ENCODE results near the gene PTPRN2. TPM values are rescaled to one million over a fixed set of nuclear protein-coding genes. Genes with fewer than 3 reads are reported as not detected.

Gene PTPRN2
- total and polyA plus RNA-seq, 8 donors: 4.9 to 136 (median 46.8) TPM

- Histone ChIP-seq H3K27ac (no peak overlapping the region), H3K36me3 (no peaks in the 10 kb centered on the region), H3K27me3 (no peaks in the 10 kb centered on the region), H3K4me1 (peaks cover 5 to 20% (median 12%) of the 10 kb centered on the region in 4 donors), H3K4me3 (no peak overlapping the region), H3K9me3 (no peaks in the 10 kb centered on the region)
- intact Hi-C loops (cut with DNase I; ENCODE audit: low total_unique reads): no loop called here
- peak in 1 of 2 donors; percentile 13 for DNase-seq
- no peak for TF ChIP-seq EP300 (IDR thresholded peaks at IDR 0.05)
- TF ChIP-seq CTCF (IDR thresholded peaks at IDR 0.05): no peak
- no peak for TF ChIP-seq POLR2AphosphoS5 (IDR thresholded peaks at IDR 0.05)
- no peak for TF ChIP-seq POLR2A (IDR thresholded peaks at IDR 0.05)
- WGBS, 5 donors: 88 to 97% (median 89%) methylated on average over 6 to 7 of the region's 7 CpGs
These were observed 563.8 kb downstream of the PTPRN2 start for GRCh38 chr7:158023681-158024350.

DNA sequence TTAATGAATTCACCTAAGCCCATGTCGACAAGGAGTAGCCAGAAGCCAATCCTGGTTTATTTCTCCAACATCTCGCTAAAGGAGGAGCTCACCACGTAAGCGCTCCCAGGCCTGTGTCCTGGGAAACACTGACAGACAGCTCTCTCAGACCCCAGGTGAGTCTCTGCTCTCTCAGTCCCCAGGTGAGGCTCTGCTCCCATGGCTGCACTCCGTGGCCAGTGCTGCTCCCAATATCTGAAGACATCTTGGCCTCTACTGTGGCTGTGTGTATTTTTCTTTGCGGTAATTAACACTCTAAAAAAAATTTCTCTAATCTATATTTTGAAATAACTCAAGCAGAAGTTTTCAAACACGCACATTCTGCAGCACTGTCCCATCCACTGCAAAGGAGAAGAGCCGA, 564.5 kb downstream of the PTPRN2 start:
- Histone ChIP-seq H3K4me1 (peaks cover 2 to 14% (median 8%) of the 10 kb centered on the region in 4 donors), H3K27ac (no peak overlapping the region), H3K27me3 (no peaks in the 10 kb centered on the region), H3K9me3 (no peaks in the 10 kb centered on the region), H3K4me3 (no peak overlapping the region), H3K36me3 (no peaks in the 10 kb centered on the region)
- 74 to 87% (median 80%) methylated on average over 8 of the region's 8 CpGs for WGBS, 5 donors
- DNase-seq: peak in 1 of 2 donors; percentile 11
- no peak for TF ChIP-seq POLR2A (IDR thresholded peaks at IDR 0.05)
- no peak for TF ChIP-seq EP300 (IDR thresholded peaks at IDR 0.05)
- TF ChIP-seq POLR2AphosphoS5 (IDR thresholded peaks at IDR 0.05): no peak
- no peak for TF ChIP-seq CTCF (IDR thresholded peaks at IDR 0.05)
- intact Hi-C loops (cut with DNase I; ENCODE audit: low total_unique reads): no loop called here

GRCh38 chr7:158022601-158023000, 565.0 kb downstream of the PTPRN2 start:
- H3K9me3 ChIP-seq: no peaks in the 10 kb centered on the region
- H3K27me3 ChIP-seq: no peaks in the 10 kb centered on the region
- TF ChIP-seq EP300 (IDR thresholded peaks at IDR 0.05): no peak
- no peak for TF ChIP-seq POLR2A (IDR thresholded peaks at IDR 0.05)
- no peak for TF ChIP-seq POLR2AphosphoS5 (IDR thresholded peaks at IDR 0.05)
- TF ChIP-seq CTCF (IDR thresholded peaks at IDR 0.05): no peak
- H3K4me3 ChIP-seq: no peak overlapping the region
- whole genome bisulfite sequencing, 5 donors: 90 to 98% (median 96%) methylated on average over 7 to 9 of the region's 9 CpGs
- no peak overlapping the region for H3K27ac ChIP-seq
- no peaks in the 10 kb centered on the region for H3K36me3 ChIP-seq
- H3K4me1 ChIP-seq: peaks cover 0 to 10% (median 5%) of the 10 kb centered on the region in 4 donors
- peak in 1 of 2 donors; percentile 11 for DNase-seq
- intact Hi-C loops (cut with DNase I; ENCODE audit: low total_unique reads): no loop called here

DNA sequence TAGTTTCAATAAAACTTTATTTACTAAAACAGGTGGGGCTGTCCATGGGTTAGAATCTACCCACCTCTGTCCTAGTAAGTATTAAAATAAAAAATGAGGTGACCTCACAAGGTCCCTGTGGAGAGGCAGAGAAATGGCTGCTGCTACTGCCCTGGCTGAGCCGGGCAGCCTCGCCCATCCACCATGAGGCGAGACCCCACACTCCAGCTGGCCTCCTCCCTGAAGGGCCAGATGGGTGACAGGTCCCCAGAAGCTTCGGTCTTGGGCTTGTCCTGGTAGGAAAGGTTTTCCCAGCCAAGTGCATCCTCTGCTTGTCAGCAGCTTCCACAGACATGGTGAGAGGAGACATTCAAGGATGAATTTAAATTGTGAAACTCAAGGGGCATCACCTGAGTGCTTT, 565.8 kb downstream of the PTPRN2 start:
- WGBS, 5 donors: 95 to 98% (median 95%) methylated on average over 4 of the region's 4 CpGs
- intact Hi-C loops (cut with DNase I; ENCODE audit: low total_unique reads): no loop called here
- peak in 1 of 2 donors; percentile 15 for DNase-seq

More for the DNA sequence above, 565.8 kb downstream of the PTPRN2 start:
- Histone ChIP-seq H3K27ac (peak overlapping the region in 1 of 5 donors; percentile 47), H3K9me3 (no peaks in the 10 kb centered on the region), H3K36me3 (no peaks in the 10 kb centered on the region), H3K27me3 (no peaks in the 10 kb centered on the region), H3K4me3 (no peak overlapping the region), H3K4me1 (peaks cover 0 to 15% (median 10%) of the 10 kb centered on the region in 4 donors)
- no peak for TF ChIP-seq POLR2A (IDR thresholded peaks at IDR 0.05)
- TF ChIP-seq CTCF (IDR thresholded peaks at IDR 0.05): no peak
- no peak for TF ChIP-seq EP300 (IDR thresholded peaks at IDR 0.05)
- no peak for TF ChIP-seq POLR2AphosphoS5 (IDR thresholded peaks at IDR 0.05)
